Measurements from ENCODE around the gene FGD5.

Gene FGD5

GRCh38 chr3:14846226-14846880, 27.6 kb downstream of the FGD5 start:
- Histone ChIP-seq H3F3A (ENCODE audit: insufficient read depth, low read length) (no peaks in the 10 kb centered on the region), H3K4me1 (ENCODE audit: insufficient read depth, low read length, severe bottlenecking) (no peaks in the 10 kb centered on the region), H3K36me3 (ENCODE audit: insufficient read depth, low read length) (no peaks in the 10 kb centered on the region), H3K79me2 (ENCODE audit: insufficient read depth, low read length) (no peaks in the 10 kb centered on the region), H3K9me3 (ENCODE audit: low read length) (no peaks in the 10 kb centered on the region), H3K27me3 (ENCODE audit: insufficient read depth, low read length) (peaks cover 8% of the 10 kb centered on the region; the same call in 1 of the 2 replicates), H3K27ac (ENCODE audit: low read depth, low read length, poor library complexity, severe bottlenecking) (no peak overlapping the region), H3K4me2 (ENCODE audit: low read length) (no peak overlapping the region), H2AFZ (ENCODE audit: low read length) (no peak overlapping the region), H3K9me2 (ENCODE audit: low read depth, low read length) (no peaks in the 10 kb centered on the region), H3K9ac (ENCODE audit: low read length) (no peak overlapping the region), H3K4me3 (ENCODE audit: low read depth, low read length, poor library complexity, severe bottlenecking) (no peak overlapping the region), H4K20me1 (ENCODE audit: insufficient read depth, low read length) (no peaks in the 10 kb centered on the region)
- TF ChIP-seq EZH2 (IDR thresholded peaks at IDR 0.05; ENCODE audit: borderline replicate concordance, low read length) (no peak), CTCF (IDR thresholded peaks at IDR 0.05; ENCODE audit: low read length) (no peak)

GRCh38 chr3:14847613-14848541, 29.1 kb downstream of the FGD5 start:
- no peak overlapping the region for H2AFZ ChIP-seq (ENCODE audit: low read length)
- no peaks in the 10 kb centered on the region for H3K9me2 ChIP-seq (ENCODE audit: low read depth, low read length)
- no peak overlapping the region for H3K4me2 ChIP-seq (ENCODE audit: low read length)
- no peak for TF ChIP-seq EZH2 (IDR thresholded peaks at IDR 0.05; ENCODE audit: borderline replicate concordance, low read length)
- TF ChIP-seq CTCF (IDR thresholded peaks at IDR 0.05; ENCODE audit: low read length), result no peak
- peaks cover 13% of the 10 kb centered on the region; the same call in 1 of the 2 replicates for H3K27me3 ChIP-seq (ENCODE audit: insufficient read depth, low read length)
- no peaks in the 10 kb centered on the region for H3K36me3 ChIP-seq (ENCODE audit: insufficient read depth, low read length)
- no peaks in the 10 kb centered on the region for H3F3A ChIP-seq (ENCODE audit: insufficient read depth, low read length)
- no peaks in the 10 kb centered on the region for H3K4me1 ChIP-seq (ENCODE audit: insufficient read depth, low read length, severe bottlenecking)
- no peak overlapping the region for H3K9ac ChIP-seq (ENCODE audit: low read length)
- no peak overlapping the region for H3K4me3 ChIP-seq (ENCODE audit: low read depth, low read length, poor library complexity, severe bottlenecking)
- no peaks in the 10 kb centered on the region for H3K79me2 ChIP-seq (ENCODE audit: insufficient read depth, low read length)
- H3K9me3 ChIP-seq (ENCODE audit: low read length), result no peaks in the 10 kb centered on the region
- no peaks in the 10 kb centered on the region for H4K20me1 ChIP-seq (ENCODE audit: insufficient read depth, low read length)
- no peak overlapping the region for H3K27ac ChIP-seq (ENCODE audit: low read depth, low read length, poor library complexity, severe bottlenecking)

GRCh38 chr3:14848906-14849305, 30.1 kb downstream of the FGD5 start:
- Histone ChIP-seq H3K9ac (ENCODE audit: low read length) (no peak overlapping the region), H2AFZ (ENCODE audit: low read length) (no peak overlapping the region), H3K9me2 (ENCODE audit: low read depth, low read length) (no peaks in the 10 kb centered on the region), H3K9me3 (ENCODE audit: low read length) (no peaks in the 10 kb centered on the region), H3K27me3 (ENCODE audit: insufficient read depth, low read length) (peaks cover 13% of the 10 kb centered on the region; the same call in 1 of the 2 replicates), H3K27ac (ENCODE audit: low read depth, low read length, poor library complexity, severe bottlenecking) (no peak overlapping the region), H4K20me1 (ENCODE audit: insufficient read depth, low read length) (no peaks in the 10 kb centered on the region), H3K4me1 (ENCODE audit: insufficient read depth, low read length, severe bottlenecking) (no peaks in the 10 kb centered on the region), H3K4me2 (ENCODE audit: low read length) (no peak overlapping the region), H3F3A (ENCODE audit: insufficient read depth, low read length) (no peaks in the 10 kb centered on the region), H3K36me3 (ENCODE audit: insufficient read depth, low read length) (no peaks in the 10 kb centered on the region), H3K4me3 (ENCODE audit: low read depth, low read length, poor library complexity, severe bottlenecking) (no peak overlapping the region), H3K79me2 (ENCODE audit: insufficient read depth, low read length) (no peaks in the 10 kb centered on the region)
- TF ChIP-seq EZH2 (IDR thresholded peaks at IDR 0.05; ENCODE audit: borderline replicate concordance, low read length) (no peak), CTCF (IDR thresholded peaks at IDR 0.05; ENCODE audit: low read length) (no peak)
